GM19351 (cell line): ENCODE results near the gene EP300.

Experiments used
- ATAC-seq: cut with Tn5 transposase; IDR thresholded peaks from one replicate; pipeline ENCODE4 v1.9.1; 2021; ENCODE audit warnings: mild to moderate bottlenecking, moderate library complexity; ENCODE audit not compliant: unreplicated experiment

EP300 gene

GRCh38 chr22:41204066-41204465 is 111.7 kb downstream of the EP300 start:
- ATAC-seq, result no peak

GRCh38 chr22:41204992-41205900 is 112.9 kb downstream of the EP300 start, which contains the start of gene L3MBTL2:
Gene L3MBTL2, plus strand, starts transcription at chr22:41205312. Its CDS starts 51 bp downstream, at chr22:41205363.
- ATAC-seq, result peak; percentile 98

- no peak for ATAC-seq
These were observed 114.3 kb downstream of the EP300 start for GRCh38 chr22:41206719-41207118.

GRCh38 chr22:41215409-41215808 is 123.0 kb downstream of the EP300 start:
- no peak for ATAC-seq

- no peak for ATAC-seq
These were observed 123.5 kb downstream of the EP300 start for GRCh38 chr22:41215926-41216325.

- ATAC-seq, result no peak
These were observed 124.6 kb downstream of the EP300 start for GRCh38 chr22:41216984-41217383.

GRCh38 chr22:41217553-41218157 is 125.3 kb downstream of the EP300 start:
- ATAC-seq, result no peak

GRCh38 chr22:41222846-41223507 is 130.6 kb downstream of the EP300 start:
- no peak for ATAC-seq

- ATAC-seq, result no peak
These were observed 131.1 kb downstream of the EP300 start for GRCh38 chr22:41223535-41223934.

- no peak for ATAC-seq
These were observed 134.6 kb downstream of the EP300 start for GRCh38 chr22:41226723-41227655.

GRCh38 chr22:41229215-41229614 is 136.8 kb downstream of the EP300 start:
- no peak for ATAC-seq
